Loucy (cell line): ENCODE measurements around the gene PROSER3.

Source experiments
- CTCF ChIP-seq: fragments of 200-600 bp; sonication (generic); conservative IDR thresholded peaks from 2 replicates; pipeline ENCODE4 v1.5.1; 2014; ENCODE audit warnings: mild to moderate bottlenecking, antibody characterized with exemption, low read length
- EZH2phosphoT487 ChIP-seq: fragments of 200-600 bp; IDR thresholded peaks from 2 replicates; pipeline ENCODE4 v1.6.1; 2018; ENCODE audit warnings: antibody characterized with exemption, mild to moderate bottlenecking, moderate library complexity, borderline replicate concordance

DNA sequence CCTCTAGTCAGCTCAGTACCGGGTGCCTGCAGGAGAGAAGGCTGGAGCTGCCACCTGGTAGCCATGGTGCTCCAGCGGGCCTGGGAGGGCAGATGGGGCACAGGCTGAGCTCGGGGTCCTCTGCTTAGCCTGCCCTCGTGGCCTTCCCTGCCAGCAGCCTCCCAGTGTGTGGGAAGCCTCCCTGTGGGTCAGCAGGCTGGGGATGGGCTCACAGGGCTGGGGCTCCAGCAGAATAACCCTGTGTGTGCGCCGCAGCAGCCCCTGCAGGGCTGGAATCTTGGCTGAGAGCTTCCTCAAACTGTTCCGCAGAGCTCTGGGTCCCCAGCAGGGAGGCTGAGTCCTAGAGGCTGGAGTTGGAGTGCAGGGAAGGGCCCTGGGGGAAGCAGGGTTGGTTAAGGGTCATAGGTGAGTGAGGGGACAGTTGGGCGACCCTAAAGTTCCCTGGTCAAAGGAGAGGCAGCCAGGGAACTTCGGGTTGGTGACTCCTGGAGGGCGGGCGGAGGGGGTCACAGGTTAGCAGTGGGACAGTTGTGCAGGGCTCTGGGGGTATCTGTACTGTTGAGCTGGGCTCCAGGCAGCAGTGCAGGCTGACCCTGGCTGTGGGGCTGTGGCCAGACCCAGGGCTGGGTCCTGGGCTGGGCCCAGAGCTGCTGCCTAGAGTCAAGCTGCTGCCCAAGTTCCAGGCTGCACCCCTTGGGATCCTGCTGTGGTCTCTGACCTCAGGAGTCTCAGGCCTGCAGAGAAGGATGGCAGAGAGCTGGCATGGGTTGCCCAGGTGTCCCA, 31.4 kb downstream of the PROSER3 start:
- TF ChIP-seq CTCF (no peak), EZH2phosphoT487 (no peak)
